HG02970 (cell line): ENCODE results near the gene PDE4D.
A peak's percentile ranks its signal among the peaks of the same experiment; 100 is the strongest.
"Not testable (repeated sequence)": the region's sequence is repeated elsewhere in the genome, so short reads cannot be mapped to it uniquely, and the experiment has no call there.

Experiments used
- ATAC-seq: cut with Tn5 transposase; IDR thresholded peaks from one replicate; pipeline ENCODE4 v1.9.1; 2021; ENCODE audit warnings: mild to moderate bottlenecking, moderate library complexity, moderate number of reproducible peaks; ENCODE audit not compliant: unreplicated experiment, low FRiP score

The PDE4D gene

DNA sequence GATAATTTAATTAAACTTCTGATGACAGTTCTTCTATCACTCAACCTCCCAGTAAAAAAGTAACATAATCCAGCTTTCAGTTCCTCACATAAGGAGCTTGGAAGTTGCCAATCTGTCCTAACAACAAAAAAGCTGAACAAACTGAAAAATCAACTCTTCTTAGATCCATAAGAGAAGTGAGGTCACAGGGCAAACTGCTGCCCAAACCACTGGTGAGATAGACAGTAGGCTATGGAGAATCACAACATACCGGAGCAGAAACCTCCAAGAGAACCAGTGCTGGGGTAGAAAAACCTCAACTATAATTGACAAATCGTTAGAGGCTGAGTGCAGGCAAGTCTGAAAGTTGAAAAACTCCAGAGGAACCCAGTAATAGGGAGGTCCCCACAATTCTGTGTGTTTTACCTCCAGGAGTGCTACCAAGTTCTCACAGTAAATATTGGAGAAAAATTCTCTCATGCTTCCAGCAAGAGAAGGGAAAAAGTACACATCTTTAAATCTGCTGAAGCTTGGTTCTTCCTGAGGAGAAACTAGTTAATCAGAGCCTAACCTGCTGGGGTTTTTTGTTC is 300.0 kb downstream of the PDE4D start:
- ATAC-seq: no peak

DNA sequence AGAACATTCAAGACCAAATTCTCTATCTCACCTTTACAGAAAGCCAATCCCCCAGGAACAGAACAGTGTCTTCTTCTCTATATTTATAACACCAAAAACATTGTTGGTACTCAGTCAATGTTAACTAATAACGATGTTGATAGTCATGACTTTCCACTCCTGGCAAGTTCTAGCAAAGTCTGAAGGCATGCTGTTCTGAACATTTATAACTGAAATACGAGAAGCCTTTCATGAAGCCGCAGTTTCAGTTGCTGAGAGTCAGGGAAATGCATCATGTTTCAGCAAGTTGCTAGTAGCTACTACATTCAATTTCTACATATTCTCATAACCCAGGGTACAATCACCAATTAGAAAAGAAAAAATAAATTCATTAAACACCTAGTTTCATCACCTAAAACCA is 301.4 kb downstream of the PDE4D start:
- ATAC-seq: no peak

DNA sequence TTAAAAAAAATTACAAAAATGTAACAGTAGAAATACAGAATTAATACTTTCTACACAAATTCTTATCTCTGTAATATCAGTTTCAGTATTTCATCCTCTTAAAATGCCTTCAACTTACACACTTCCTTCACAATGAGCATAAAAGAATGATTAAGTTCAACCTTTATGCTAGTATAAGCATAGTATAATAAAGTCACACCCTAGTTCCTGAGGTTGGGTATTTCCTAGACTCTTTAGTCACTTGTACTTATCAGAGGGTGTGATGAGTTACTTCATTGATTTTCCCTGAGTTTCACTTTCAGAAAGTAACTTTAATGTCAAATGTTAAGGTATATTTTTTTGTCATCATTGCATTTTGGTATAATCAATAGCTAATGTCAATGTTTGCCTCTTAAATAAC is 302.4 kb downstream of the PDE4D start:
- ATAC-seq: peak; percentile 63

DNA sequence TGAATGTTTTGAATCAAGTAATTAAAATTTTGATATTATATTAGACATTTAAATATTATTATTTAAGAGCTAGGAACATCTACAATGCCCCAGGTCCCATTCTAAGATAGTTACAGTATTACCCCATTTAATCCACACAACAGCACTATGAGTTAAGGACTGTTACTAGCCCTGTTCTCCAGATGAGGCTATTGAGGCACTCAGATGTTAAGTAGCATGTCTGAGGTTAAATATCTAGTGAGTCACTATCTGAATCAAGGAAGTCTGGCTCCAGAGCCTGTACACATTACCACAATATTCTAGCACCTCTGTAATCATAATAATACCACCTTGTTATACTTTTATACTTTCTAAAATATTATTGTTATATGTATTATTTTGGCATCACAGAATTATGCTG is 304.6 kb downstream of the PDE4D start:
- ATAC-seq: no peak

DNA sequence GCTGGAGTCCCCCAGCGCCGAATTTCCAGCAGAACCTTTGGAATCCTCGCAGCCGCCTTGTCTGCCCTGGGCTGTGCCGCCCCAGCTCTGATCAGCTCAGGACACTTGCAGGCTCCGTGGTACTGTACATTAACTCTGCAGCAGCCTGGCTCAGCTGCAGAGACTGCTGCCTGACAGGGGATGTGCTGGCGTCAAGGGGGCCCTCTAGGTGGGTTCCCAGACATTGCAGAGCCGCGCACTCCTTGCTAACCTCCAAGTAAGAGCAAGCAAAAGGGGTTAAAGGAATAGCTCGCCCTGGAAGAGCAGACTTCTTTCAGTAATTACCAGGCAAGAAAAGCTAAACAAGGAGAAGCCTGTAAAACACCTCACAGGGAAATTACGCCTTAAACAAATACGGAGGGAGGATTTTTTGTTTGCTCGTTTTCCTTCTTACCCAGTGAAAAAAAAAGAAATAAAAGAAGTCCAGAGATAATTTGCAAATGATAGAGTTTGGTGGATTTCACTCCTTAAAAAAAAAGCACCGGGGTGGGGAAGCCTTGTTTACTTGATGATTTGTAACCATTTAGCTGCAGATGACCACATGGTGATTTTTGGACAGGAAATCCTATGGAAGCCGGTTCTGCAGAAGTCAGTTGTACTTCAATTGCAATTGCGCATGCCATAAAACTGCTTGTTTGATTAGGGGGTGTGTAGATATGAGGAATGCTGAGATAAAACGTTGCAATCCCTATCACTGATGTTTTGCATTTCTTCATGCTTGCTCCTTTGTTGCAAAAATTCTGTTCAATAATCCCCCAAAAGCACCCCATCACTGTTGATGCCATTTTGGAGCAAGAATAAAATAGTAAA is 305.8 kb downstream of the PDE4D start:
- no peak for ATAC-seq

DNA sequence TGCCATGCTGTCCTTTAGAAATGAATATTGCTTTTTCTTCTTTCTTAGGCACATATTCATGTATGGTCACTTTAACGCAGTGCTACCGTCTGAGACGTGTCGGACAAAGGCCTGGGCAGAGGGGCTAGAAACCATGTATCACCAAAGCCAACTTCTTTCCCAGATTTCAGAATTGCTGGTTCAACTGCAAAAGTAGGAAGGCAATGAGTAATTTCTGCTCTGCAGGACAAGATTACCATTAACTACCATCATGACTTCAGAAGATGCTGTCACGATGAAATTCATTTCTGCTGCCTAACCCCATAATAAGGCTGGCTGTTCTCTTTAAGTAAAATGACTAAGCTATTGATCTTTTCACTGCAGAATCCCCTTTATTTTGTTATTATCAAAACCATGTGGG is 306.7 kb downstream of the PDE4D start:
- ATAC-seq: no peak

DNA sequence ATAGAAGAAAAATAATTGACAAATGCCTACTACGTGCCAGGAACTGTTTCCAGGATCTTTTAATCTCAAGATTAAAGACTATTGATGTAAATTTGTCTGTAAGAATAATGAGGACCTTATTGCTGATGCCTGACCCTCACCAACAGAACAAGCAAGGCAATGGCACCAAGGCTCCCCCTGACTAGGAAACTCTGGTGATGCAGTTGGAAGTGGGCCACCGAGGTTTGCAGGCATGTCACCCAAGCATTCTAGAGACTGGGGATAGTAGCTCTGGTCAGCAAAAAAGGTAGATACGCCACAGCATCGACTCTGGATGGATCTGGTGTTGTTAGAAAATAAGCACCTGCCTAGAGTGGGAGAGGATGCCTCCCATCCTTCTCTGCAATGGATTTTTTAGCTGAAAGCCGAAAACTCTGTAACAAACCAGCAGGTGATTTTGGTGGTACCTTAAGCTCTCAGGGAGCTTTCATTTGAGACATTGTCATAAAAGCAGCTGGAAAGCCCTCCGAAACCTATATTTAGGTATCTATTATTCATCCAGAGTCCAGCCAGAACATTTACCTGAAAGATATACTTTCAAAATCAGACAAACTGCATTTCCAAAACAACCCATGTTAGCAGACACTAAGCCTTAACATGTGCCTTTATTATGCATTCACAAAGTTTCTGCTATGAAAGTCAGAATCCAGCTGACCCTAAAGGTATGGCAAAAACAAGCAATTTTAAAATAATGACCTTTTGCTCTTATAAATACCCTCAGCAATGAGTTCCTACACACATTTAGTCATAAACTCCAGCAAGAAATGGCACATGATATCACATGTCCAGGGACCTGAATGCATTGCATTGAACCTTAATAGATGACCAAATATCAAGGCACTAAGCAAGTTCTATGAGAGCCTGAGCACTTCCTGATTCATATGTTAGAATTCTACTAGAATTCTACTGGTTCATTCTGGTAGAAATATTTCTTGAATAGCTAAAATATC is 308.4 kb downstream of the PDE4D start:
- no peak for ATAC-seq

DNA sequence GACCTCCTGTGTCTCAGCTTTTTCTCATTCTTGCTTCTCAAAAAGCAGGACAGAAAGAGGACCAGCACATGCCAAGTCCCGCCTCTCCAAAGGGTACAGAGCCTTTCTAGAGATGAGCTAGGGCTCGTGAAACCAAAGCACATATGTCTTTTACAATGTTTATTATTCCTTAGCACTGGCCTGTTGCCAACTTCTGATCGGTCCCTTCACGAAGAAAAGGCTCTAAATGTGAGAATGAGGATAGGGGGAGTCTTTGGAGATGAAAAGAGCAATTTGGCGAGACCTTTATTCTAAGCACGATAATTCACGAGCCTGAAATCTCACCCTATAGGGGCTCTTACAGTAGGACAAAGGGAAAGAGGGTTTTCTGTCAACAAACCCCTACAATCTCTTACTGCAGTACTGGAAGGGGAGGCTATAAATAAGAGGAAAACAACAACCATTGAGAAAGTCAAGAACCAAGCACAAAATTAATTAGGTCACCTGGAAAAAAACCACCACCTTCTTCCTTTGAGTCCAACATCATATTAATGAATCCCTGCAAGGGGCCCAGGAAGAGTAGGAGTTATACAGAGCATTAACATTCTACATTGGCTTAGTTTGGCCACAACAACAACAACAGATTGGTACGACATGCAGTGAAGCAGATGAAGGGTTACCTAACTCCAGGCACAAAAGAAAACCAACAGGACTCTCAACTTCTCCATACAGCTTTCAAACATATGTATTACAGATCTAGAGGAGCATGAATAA is 309.5 kb downstream of the PDE4D start:
- no peak for ATAC-seq

DNA sequence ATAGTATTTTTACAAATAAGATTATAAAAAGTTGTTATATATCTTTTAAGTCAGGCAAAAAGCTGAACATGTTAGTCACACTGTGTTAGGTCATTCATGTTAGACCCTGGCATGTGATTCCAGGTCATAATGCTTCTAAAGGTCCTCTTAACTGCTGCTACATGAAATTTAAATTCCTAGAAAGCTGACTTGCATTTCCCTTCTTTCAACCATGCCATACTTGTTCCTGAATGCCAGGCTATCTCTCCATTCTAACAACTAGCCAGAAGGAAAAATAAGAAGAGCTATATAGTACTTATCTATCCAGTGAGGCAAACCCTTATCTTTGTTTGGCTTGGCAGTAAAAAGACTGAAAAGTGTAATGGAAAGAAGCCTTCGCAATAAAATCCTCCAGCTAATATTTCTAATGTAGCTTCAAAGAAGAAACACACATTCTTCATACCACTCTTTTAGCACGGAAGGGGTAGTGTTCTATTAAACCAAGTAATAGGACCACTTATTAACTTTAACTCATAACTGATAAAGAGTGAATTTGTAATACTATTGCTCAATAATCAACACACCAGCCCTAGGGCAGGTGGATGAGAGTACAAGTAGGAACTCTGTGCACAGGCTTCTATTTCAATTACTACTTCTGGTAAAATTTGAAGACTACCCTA is 310.2 kb downstream of the PDE4D start:
- ATAC-seq: no peak

DNA sequence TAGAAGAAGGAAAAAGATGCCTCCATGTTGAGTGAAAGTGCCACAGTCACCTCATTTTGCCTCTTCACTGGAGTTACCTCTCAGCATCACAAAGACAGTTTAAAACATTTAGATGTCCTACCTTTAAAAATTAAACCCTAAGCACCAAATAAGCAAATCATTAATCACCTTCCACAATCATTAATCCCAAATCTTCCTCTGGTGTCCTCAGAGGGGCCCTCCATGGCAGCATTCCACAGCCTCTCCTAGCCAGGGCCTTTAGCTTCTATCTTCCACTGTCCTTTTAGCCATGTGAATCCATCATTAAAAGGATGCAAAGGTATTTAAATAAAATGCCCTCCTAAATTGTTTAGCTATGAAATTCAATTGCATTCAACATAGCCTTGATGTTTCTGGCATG is 310.8 kb downstream of the PDE4D start:
- no peak for ATAC-seq

DNA sequence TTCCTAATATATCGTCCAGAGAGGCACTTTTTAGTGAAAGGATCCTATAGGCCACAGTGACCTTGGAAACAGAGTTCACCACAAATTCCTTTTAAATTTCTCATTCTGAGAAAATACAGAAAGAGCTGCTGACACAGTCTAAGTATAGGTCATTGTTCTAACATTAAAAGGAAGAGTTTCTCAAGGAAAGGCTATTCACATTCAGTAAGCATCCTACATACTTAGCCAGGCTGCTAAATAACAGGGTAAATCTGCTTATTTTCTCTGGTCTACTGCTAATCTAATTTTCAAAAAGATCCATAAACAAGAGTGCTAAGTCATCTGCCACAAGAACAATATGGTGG is 313.7 kb downstream of the PDE4D start:
- no peak for ATAC-seq

DNA sequence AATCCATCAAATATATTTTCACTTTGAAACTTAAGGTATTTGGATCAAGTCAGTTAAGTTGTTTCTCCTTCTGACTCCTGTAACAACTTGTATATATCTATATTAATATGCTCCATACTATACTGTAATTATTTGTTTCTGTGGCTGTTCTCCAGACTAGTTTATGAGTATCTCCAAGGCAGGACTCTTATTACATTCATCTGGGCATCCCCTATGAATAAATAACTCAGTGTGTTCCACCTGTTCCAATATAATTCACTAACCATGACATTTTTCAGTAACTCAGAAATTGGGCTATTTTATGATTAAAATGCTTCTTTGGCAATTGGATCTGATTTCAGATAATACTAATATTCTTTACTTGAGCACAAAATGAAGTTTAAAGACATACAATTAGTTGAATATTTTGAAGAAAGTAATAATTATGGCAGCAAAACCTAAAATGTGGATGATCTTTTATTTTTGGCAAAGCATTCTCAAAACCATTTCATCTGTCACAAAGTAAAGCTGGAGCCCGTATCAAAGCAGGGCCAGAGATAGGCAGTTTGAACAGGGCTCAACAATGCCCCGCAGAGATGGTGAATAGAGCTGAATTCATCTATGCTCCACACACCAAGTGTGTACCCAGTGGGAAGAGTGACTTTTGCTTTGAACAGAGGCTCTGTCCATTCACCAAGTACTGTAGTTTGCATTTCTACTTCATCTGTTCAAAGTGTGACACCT is 314.3 kb downstream of the PDE4D start:
- ATAC-seq: no peak

DNA sequence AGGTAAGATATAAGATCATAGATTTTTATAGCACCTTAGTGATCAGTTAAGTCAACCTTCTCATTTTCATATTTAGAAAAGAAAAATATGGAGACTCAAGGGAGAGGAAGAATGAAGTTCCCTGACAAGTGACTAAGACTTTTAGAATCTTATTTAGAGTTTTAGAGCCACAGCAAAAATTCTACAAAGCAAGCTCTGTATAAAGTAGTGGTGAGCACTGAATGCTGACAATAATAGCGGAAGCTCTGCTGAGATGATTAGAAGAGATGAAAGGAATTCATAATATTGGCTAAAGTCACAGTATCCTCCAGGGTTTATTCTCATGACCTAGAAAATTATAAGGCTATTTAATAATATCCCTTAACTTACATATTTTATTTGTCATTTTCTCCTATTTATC is 316.0 kb downstream of the PDE4D start:
- ATAC-seq: no peak

DNA sequence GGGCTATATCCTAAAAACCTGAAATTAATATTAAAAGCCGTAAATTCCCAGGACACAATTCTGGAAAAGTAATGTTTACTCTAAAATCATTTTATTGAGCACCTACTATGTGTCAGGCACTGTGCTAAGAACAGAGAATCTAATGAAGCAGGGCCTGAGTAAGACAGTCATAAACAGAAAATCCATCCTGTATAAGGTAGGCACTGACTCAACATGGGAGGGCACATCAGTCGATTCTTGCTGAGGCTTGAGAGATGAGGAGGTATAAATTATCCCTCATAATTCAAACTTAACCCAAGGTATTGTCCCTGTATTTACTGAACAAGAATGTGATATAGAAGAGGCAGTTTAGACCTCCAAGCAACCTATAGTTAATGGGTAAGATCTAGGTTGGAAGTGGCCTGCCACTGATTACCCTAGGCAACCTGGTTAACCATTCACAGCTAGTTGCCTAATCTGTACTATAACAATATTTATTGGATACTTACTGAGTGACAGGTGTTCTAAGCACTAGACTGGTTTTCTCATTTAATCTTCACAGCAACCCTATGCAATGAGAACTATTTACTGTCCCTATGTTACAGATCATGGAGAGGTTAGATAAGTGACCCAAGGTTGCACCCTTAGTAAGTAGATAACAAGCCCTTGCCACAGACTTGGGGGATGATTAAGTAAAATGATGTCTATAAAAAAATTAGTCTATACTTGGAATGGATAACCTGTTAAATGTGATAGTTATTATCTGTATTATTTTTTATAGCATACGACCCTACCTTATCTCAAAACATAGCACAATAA is 317.7 kb downstream of the PDE4D start:
- no peak for ATAC-seq

DNA sequence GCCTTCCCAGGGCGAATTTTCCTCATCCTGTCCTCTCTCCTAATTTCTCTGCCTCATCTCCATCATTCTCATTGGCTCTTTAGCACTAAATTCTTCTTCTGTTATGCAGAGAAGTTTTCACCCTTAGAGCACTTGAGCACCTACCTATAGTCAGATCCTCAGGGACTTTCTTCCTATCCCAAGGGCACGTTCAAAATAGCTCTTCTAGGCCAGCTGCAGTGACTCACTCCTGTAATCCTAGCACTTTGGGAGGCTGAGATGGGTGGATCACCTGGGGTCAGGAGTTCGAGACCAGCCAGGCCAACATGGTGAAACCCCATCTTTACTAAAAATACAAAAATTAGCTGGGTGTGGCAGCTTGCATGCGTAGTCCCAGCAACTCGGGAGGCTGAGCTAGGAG is 320.0 kb downstream of the PDE4D start:
- ATAC-seq: not testable (repeated sequence)

DNA sequence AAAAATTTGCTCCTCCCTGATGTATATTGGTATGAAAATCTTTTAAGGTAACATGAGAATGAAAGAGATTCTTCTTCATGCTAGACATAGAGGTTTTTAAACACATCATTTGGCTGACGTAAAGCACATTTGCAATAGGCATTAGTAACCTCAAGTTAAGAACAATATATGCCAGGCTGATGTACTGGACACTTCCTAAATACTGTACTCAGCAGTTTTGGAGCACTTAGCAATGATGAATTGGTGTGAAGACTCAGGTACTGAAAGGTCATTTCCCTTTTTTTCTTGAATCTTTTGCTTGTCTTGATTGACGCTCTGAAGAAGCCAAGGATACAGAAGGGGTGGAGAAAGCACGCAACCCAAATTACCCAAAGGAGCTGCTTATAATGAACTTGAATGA is 322.5 kb downstream of the PDE4D start:
- ATAC-seq: no peak

DNA sequence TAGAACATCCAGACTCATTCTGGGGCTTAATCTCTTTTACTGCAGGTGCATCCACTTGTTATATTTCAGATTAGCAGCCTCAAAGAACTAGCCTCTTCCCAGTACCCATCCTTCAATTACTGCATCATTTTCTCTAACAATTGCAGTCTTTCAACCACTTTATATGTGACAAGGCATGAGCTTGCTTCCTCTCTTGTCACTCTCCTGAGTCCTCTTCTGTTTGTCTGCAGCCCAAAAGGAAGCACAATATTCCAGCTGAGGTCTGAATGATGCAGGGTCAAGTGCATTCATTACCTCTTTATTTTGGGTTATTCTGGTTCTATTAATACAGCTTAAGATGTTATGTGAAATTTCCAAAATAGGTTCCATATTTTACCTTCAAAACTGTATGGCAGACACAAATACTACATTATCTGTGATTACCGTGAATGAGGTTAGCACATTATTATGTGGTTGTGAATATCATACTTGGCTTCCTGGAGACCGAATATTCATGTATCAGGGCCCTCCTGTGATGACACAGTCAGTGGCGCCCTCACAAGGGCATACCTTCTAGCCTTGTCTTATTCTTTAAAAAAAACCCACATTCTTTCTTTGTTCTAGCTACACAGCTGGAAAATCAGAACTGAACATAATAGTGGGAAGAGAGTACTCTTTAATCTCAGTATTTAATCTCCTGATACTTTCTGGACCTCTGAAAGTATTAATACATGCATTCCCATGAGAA is 323.8 kb downstream of the PDE4D start:
- ATAC-seq: no peak

DNA sequence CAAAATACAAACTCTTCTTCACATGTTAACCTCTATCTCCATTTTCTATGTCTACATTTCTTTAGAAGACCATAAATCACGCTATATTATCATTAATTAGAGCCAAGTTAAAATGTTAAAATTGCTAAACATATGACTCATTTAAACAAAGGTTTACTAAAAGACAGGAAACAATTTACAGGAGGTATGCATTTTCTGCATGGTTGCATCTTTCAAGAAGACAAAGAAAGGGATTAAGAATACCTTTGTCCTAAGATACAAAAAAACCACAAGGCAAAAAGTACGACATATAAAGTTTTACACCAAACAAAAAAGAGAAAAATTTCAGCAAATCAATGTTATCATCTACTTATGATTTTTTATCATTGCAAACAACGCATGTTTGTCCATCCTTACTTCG is 324.4 kb downstream of the PDE4D start:
- no peak for ATAC-seq
